Stomach (tissue), 9 donors: ENCODE measurements around the gene NKAIN2. TPM values are rescaled to one million over a fixed set of nuclear protein-coding genes. Genes with fewer than 3 reads are reported as not detected.

Experiments
- DNase-seq, 2 donors: peaks; one replicate each; pipeline versions ENCODE4 v3.0.0 to v3.0.0-alpha.2; 2013 to 2019
- H3K27ac ChIP-seq, 5 donors: fragments of 200-600 bp in 4 of 5; sonication (generic) in 4 of 5; one replicate each; pipeline ENCODE4 v1.5.1; 2013 to 2019; ENCODE audit warnings: mild to moderate bottlenecking in 1 of 5, moderate library complexity in 1 of 5
- H3K27me3 ChIP-seq, 3 donors: fragments of 200-600 bp; sonication (generic); one replicate each; pipeline ENCODE4 v1.5.1; 2017 to 2019; ENCODE audit warnings: mixed run types in 1 of 3
- H3K36me3 ChIP-seq, 4 donors: fragments of 200-600 bp; sonication (generic); 1 replicate in 3 of 4; 2 replicates in 1 of 4; pipeline ENCODE4 v1.5.1; 2016 to 2019
- H3K4me1 ChIP-seq, 4 donors: fragments of 200-600 bp; sonication (generic); one replicate each; pipeline ENCODE4 v1.5.1; 2016 to 2019
- H3K4me3 ChIP-seq, 4 donors: fragments of 200-600 bp; sonication (generic) in 3 of 4; one replicate each; pipeline ENCODE4 v1.5.1; 2016 to 2019; ENCODE audit warnings: mild to moderate bottlenecking in 1 of 4
- H3K9me3 ChIP-seq, 4 donors: fragments of 200-600 bp; sonication (generic); one replicate each; pipeline ENCODE4 v1.5.1; 2016 to 2019
- EP300 ChIP-seq: sonication (generic); formaldehyde crosslinking; IDR thresholded peaks from one replicate; pipeline ENCODE4 v1.6.1; 2017; ENCODE audit warnings: antibody characterized with exemption
- POLR2A ChIP-seq, 4 donors: fragments of 450-650 bp; IDR thresholded peaks; one replicate each; pipeline ENCODE4 v1.6.1; 2016; ENCODE audit warnings: antibody characterized with exemption in 4 of 4, control low read depth in 2 of 4, mild to moderate bottlenecking in 1 of 4, moderate library complexity in 1 of 4
- POLR2AphosphoS5 ChIP-seq, 3 donors: sonication (generic); formaldehyde crosslinking; IDR thresholded peaks; one replicate each; pipeline ENCODE4 v1.6.1; 2016; ENCODE audit warnings: antibody characterized with exemption in 3 of 3
- WGBS, 5 donors: extraction: QIAGEN DNeasy Blood & Tissue Kit in 3 of 5; methylation state at CpG; one replicate each; pipeline versions ENCODE4 v1.1.5 to v1.1.7; 2013 to 2018; 5-methylcytosine and 5-hydroxymethylcytosine counted together
- intact Hi-C: fragments of 100-400 bp; cut with DNase I; formaldehyde crosslinking; loops from one replicate; pipeline ENCODE4 v1.15.1; 2023; ENCODE audit warnings: low total_unique reads
- polyA plus RNA-seq, 3 donors: library from polyadenylated mRNA; stranded (reverse); fragments of 200-250 nt; gene quantifications; one replicate each; pipeline ENCODE4 v1.2.3, GENCODE V29; 2013
- total RNA-seq, 5 donors: library from RNA; depleted of rRNA; stranded (reverse); fragments of >200 nt; gene quantifications; one replicate each; pipeline versions ENCODE4 v1.1.0 to v1.2.3, GENCODE V29; 2014 to 2016
- TF ChIP-seq, protein P1 (sequence below), 7 experiments: fragments of 450-650 bp in 4 of 7; fragments of 200-600 bp in 3 of 7; sonication (generic) in 3 of 7; IDR thresholded peaks; one replicate each; pipeline ENCODE4 v1.5.1; 2016 to 2019; ENCODE audit warnings: antibody characterized with exemption in 7 of 7, control low read depth in 2 of 7, mild to moderate bottlenecking in 1 of 7
- donor health status: healthy with polysubstance abuse.
- donor health status: Bipolar disorder and iron deficiency.
- donor health status: healthy.

Gene NKAIN2
- total and polyA plus RNA-seq, 8 donors: 0.13 to 9.6 (median 1.5) TPM; not detected in 5

GRCh38 chr6:124869416-124869815, 1065.8 kb downstream of the NKAIN2 start:
- 39 to 75% (median 60%) methylated on average over 2 of the region's 2 CpGs for WGBS, 5 donors
- Histone ChIP-seq H3K9me3 (no peaks in the 10 kb centered on the region), H3K4me3 (no peak overlapping the region), H3K27me3 (no peaks in the 10 kb centered on the region), H3K36me3 (no peaks in the 10 kb centered on the region), H3K4me1 (no peaks in the 10 kb centered on the region), H3K27ac (no peak overlapping the region)
- TF ChIP-seq EP300: no peak
- TF ChIP-seq POLR2AphosphoS5 (IDR thresholded peaks at IDR 0.05): no peak
- no peak for TF ChIP-seq POLR2A (IDR thresholded peaks at IDR 0.05)
- TF ChIP-seq, protein P1, sequence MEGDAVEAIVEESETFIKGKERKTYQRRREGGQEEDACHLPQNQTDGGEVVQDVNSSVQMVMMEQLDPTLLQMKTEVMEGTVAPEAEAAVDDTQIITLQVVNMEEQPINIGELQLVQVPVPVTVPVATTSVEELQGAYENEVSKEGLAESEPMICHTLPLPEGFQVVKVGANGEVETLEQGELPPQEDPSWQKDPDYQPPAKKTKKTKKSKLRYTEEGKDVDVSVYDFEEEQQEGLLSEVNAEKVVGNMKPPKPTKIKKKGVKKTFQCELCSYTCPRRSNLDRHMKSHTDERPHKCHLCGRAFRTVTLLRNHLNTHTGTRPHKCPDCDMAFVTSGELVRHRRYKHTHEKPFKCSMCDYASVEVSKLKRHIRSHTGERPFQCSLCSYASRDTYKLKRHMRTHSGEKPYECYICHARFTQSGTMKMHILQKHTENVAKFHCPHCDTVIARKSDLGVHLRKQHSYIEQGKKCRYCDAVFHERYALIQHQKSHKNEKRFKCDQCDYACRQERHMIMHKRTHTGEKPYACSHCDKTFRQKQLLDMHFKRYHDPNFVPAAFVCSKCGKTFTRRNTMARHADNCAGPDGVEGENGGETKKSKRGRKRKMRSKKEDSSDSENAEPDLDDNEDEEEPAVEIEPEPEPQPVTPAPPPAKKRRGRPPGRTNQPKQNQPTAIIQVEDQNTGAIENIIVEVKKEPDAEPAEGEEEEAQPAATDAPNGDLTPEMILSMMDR (IDR thresholded peaks at IDR 0.05): no peak
- intact Hi-C loops: no loop called here
- DNase-seq: peak in 1 of 2 donors; percentile 39

DNA sequence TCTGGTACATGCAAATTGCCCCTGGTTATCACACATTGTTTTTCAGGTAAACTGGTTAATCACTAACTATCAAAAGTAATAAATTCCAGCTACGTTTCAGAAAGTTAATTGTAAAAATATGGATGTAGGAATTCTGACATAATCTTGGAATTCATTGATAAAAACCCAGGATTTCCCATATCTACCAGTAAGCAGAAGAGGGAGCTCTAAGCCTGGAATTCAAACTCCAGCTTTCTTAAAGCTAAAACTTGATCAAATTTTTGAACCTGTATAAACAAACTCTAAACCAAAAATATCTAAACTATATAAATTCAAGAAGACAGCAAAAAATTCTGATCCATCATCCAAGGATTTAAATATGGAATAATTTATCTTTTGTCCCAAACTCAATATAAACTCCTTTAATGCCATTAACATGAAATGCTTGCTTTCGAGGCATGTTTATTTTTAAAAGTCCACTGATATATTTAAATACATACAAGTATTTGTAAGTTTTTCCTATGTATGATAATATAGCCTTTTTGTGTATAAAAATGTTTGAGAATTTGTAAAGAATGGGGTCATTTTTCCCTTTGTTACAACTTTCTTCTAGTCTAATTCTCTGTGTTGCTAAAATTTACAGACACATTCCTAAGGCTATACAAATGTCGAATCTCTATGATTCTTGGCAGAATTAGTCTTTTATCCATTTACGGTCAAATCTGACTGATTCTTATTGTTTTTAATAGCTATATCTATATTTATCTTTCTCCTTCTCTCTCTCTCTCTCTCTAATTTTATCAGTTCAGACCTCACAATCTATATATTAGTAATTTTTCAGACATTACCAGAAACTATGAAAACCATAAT, 1067.2 kb downstream of the NKAIN2 start:
- Histone ChIP-seq H3K4me3 (no peak overlapping the region), H3K27me3 (no peaks in the 10 kb centered on the region), H3K9me3 (no peaks in the 10 kb centered on the region), H3K27ac (no peak overlapping the region), H3K4me1 (no peaks in the 10 kb centered on the region), H3K36me3 (no peaks in the 10 kb centered on the region)
- intact Hi-C loops: loop anchor here (5.0 to 10.0 kb wide), 2 partner anchors 84 to 241 kb away; no protein-coding TSS in a partner anchor
- TF ChIP-seq, protein P1 (IDR thresholded peaks at IDR 0.05): peak in 5 of 7 experiments; percentile 46 to 62 (median 58)
- no peak for TF ChIP-seq POLR2AphosphoS5 (IDR thresholded peaks at IDR 0.05)
- WGBS, 5 donors: 35 to 49% (median 41%) methylated on average over 4 of the region's 4 CpGs
- DNase-seq: peak in 1 of 2 donors; percentile 60

DNA sequence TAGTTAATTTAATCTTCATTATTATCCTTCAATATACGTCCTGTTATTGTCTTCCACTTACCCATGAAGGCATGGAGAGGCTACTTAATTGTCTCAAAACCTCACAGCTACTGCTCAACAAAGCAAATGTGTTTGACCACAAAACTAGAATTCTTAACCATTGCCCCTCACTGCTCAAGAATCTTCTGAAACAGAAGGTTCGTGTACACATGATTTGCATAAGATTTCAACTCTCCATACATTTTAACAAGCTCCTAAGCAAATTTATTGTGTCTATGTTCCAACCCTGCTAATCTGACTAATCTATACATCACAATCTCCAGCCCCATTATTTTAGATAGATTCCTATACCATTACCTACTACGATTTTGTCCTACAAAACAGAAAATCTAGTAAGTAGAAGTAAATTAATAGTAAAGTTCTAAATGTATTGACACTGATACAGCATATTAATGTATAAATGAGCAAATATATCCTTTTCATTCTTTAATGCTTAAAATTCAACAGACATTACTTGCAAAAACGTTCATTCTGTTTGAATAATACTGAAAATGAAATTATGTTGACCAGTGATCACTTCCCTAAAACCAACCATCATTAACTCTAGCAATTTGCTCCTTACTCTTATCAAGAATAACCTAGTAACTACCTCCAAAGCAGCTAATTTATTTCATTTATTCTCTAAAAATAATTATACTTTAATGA, 1068.8 kb downstream of the NKAIN2 start:
- intact Hi-C loops: loop anchor here (5.0 to 10.0 kb wide), 2 partner anchors 82 to 240 kb away; no protein-coding TSS in a partner anchor
- no peak overlapping the region for H3K27ac ChIP-seq
- H3K4me1 ChIP-seq: no peaks in the 10 kb centered on the region
- no peak for DNase-seq
- no peaks in the 10 kb centered on the region for H3K36me3 ChIP-seq
- no peaks in the 10 kb centered on the region for H3K9me3 ChIP-seq
- TF ChIP-seq, protein P1 (IDR thresholded peaks at IDR 0.05): no peak
- TF ChIP-seq EP300 (no peak), POLR2A (IDR thresholded peaks at IDR 0.05) (no peak), POLR2AphosphoS5 (IDR thresholded peaks at IDR 0.05) (no peak)
- H3K27me3 ChIP-seq: no peaks in the 10 kb centered on the region
- 55 to 67% (median 56%) methylated on average over 4 of the region's 4 CpGs for WGBS, 5 donors
- no peak overlapping the region for H3K4me3 ChIP-seq

DNA sequence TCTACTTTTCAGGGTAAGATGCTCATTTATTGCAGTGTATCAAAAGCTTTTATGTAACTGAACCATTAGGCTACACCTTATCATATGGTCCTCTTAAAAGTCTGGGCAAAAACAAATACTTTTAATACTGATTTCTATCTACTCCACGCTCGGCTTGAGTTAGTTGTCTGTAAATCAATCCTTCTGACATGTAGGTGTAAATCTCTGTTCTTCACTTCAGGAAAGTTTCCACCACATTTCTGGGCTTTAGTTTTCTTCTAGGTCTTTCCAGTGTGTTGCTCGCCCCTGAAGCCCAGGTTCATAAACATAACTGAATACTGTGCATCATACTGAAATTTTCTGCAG, 1069.4 kb downstream of the NKAIN2 start:
- no peaks in the 10 kb centered on the region for H3K4me1 ChIP-seq
- no peak for DNase-seq
- intact Hi-C loops: loop anchor here (5.0 to 10.0 kb wide), 2 partner anchors 82 to 239 kb away; no protein-coding TSS in a partner anchor
- no peaks in the 10 kb centered on the region for H3K36me3 ChIP-seq
- TF ChIP-seq POLR2AphosphoS5 (IDR thresholded peaks at IDR 0.05) (no peak), EP300 (no peak), POLR2A (IDR thresholded peaks at IDR 0.05) (no peak)
- TF ChIP-seq, protein P1 (IDR thresholded peaks at IDR 0.05): no peak
- WGBS, 5 donors: 53 to 75% (median 64%) methylated on average over 3 of the region's 3 CpGs
- no peaks in the 10 kb centered on the region for H3K9me3 ChIP-seq
- H3K4me3 ChIP-seq: no peak overlapping the region
- no peak overlapping the region for H3K27ac ChIP-seq
- no peaks in the 10 kb centered on the region for H3K27me3 ChIP-seq
